GM21515 (cell line): Measurements from ENCODE around the gene C12orf76.
"Not testable (repeated sequence)": the region's sequence is repeated elsewhere in the genome, so short reads cannot be mapped to it uniquely, and the experiment has no call there.

Experiments used
- ATAC-seq: cut with Tn5 transposase; IDR thresholded peaks from one replicate; pipeline ENCODE4 v1.9.1; 2021; ENCODE audit not compliant: unreplicated experiment

The C12orf76 gene

DNA sequence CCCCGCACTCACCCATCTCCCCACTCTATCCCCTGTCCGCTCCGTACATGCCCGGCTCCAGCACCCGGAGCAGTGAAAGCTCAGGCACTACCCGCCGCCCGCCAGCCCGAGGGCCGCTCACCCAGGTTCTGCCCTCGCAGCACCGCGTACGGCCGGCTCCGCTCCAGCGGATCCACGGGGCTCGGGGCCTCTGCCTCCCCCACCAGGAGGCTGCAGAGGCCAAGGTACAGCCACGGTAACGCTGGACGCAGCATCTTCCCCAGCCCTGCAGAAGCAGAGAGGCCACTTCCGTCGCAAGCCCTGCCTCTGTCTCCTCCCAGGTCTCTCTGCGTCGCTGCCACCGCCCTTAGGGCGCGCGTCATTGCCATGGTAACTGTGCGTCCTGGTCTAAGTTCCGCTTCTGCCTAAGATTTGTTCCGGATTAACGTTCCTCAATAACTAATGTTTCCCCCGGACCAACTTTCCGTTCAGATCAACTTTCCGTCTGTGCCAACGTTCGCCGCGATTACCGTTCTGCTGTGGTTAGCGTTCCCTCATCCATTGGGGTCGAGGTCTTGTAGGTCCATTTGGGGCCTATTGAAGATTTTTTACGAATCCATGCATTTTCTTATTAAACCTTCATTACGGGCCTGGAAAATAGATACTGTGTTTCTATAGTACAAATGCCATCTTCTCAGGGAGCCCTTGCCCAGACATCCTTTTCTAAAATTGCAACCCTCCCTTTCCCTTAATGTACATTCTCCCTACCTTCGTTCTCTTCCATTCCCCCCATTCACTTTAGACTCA lies at the start of gene C12orf76:
Gene C12orf76, minus strand, starts transcription at position 281 of the 786 bp plus-strand sequence. Its CDS starts 27 bp downstream, at position 254.
- ATAC-seq = peak; percentile 97

GRCh38 chr12:110093631-110094311 lies 45.4 kb upstream of the C12orf76 start:
- ATAC-seq = no peak

GRCh38 chr12:110091136-110091711 lies 42.9 kb upstream of the C12orf76 start:
- no peak for ATAC-seq

GRCh38 chr12:110090266-110091135 lies 42.2 kb upstream of the C12orf76 start:
- no peak for ATAC-seq

- no peak for ATAC-seq
Measured at GRCh38 chr12:110088936-110089335, 40.6 kb upstream of the C12orf76 start.

GRCh38 chr12:110088216-110088615 lies 39.9 kb upstream of the C12orf76 start:
- not testable (repeated sequence) for ATAC-seq

DNA sequence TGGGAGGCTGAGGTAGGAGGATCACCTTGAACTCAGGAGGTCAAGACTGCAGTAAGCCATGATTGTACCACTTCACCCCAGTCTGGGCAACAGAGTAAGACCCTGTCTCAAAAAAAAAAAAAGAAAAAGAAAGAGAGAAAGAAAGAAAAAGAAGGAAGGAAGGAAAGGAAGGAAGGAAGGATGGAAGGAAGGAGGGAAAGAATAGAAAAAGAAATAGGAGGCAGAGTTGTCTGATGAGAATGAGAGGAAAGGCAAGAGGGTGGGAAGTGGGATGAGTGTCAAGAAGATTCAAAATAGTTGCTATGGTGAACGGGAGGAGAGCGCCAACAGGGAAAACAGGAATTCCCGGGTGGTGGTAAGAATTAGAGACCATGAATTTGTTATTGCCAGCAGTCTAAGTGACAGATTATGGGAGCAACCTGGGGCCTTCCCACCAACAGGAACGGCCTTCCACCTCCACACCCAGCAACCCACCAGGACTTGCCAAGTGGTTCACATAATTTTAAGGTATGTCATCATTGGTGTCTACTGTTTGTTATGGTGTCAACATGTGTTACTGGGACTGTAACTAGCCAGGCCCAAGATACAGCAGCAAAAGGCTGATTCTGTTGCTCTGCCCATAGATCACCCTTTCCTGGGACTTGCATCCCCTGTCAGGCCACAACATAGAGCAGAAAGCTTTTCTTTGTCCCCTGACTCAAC lies 36.1 kb upstream of the C12orf76 start:
- no peak for ATAC-seq

DNA sequence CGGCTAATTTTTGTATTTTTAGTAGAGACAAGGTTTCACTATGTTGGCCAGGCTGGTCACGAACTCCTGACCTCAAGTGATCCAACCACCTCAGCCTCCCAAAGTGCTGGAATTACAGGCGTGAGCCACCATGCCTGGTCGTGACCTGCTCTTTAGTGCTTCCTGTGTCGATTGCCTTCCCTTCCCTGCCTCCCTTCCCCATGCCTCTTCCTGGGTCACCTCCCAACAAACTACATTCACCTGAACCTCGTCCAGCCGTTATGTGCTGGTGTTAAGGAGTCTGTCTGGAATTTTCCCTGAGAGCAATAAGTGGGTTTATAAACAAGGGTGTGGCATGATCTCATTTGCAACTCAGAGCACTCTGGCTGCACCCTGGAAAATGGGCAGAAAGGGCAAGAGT lies 32.1 kb upstream of the C12orf76 start:
- ATAC-seq = no peak

GRCh38 chr12:110079477-110080400 lies 31.4 kb upstream of the C12orf76 start:
- peak; percentile 82 for ATAC-seq

DNA sequence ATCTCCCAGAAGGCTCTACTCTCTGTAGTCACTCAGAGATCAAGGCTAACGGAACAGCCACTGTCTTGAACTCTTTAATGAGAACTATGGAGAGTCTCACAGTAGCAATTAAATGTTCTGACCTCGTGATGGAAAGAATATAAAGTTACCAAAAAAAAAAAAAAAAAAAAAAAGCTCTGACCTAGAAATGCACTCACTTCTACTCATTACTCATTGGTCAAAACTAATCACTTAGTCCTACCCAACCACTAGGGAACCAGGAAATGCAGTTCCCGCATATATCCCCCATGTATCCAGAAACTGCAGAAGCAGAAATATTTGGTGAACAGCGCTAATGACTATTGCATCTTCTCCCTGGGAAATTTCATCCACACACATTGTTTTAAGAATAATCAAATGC lies 29.5 kb upstream of the C12orf76 start:
- no peak for ATAC-seq

GRCh38 chr12:110075880-110076279 lies 27.6 kb upstream of the C12orf76 start:
- ATAC-seq = no peak

- ATAC-seq = no peak
Measured at GRCh38 chr12:110074089-110074488, 25.8 kb upstream of the C12orf76 start.

DNA sequence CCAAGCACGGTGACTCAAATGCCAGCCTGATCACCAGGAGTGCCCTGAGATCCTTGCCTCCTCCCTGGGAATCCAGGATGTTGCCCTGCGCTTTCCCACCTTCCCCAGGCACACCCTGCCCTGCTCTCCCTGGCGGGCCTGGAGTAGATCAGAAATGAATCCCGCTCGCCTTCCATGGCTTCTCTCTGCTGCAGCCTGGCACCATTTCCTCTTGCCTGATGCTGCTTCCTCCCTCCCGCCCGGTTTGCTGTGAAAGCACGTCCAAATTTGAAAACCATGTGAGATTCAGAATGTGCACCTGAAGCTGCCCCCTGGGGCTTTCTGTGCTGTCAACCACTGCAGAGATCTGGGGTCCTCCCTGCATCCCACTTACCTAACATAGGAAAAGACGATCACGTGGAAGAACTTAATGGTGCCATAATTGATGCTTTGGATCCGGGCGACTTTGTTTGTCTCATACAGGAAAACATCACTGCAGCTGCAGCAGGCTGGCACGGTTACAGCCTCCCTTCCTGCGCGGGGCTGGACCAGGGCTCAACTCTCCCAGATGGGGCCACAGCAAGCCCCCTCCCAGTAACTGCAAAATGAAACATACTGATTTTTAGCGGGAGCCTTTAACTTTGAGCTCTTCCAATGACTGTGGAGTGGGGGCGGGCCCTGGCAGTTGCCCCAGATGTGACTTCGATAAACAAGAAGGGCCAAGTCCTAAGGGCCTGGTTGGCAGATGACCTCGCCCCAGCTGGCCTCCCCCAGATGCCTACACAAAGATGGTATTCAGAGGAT lies 24.9 kb upstream of the C12orf76 start:
- no peak for ATAC-seq

GRCh38 chr12:110072636-110073035 lies 24.3 kb upstream of the C12orf76 start:
- not testable (repeated sequence) for ATAC-seq

GRCh38 chr12:110071967-110072366 lies 23.6 kb upstream of the C12orf76 start:
- no peak for ATAC-seq

DNA sequence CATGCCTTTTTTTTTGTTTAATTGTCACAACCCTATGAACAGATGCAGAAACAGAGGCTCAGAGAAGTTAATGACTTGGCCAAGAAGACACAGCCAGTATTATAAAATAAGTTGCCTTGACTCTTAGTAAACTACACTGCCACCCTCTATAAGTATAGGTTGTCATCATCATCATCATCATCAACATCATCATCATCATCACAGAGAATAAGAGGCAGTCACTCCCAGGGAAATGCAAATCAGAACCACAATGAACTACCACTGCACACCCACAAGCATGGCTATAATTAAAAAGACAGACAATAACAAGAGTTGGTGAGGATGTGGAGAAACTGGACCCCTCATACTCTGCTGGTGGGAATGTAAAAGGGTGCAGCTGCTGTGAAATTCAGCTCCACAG lies 23.2 kb upstream of the C12orf76 start:
- ATAC-seq = no peak

- ATAC-seq = no peak
Measured at GRCh38 chr12:110068654-110069053, 20.3 kb upstream of the C12orf76 start.

DNA sequence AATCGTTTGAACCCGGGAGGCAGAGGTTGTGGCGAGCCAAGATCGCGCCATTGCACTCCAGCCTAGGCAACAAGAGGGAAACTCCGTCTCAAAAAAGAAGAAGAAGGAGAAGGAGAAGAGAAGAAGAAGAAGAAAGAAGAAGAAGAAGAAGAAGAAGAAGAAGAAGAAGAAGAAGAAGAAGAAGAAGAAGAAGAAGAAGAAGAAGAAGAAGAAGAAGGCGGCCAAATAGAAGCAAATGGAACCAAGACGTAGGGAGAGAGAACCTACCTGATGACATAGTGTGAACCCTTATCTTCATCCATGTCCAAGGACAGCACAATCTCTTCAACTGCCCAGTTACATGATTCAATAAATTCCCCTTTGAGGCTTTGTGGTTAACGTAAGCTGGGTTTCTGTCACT lies 19.8 kb upstream of the C12orf76 start:
- ATAC-seq = not testable (repeated sequence)

GRCh38 chr12:110067531-110067930 lies 19.2 kb upstream of the C12orf76 start:
- no peak for ATAC-seq
